Heart left ventricle (tissue), 13 donors: ENCODE measurements around the gene SPSB1.

Experiments used
- CTCF ChIP-seq, 12 donors: fragments of 200-600 bp; sonication (generic) in 4 of 12; IDR thresholded peaks; one replicate each; pipeline versions ENCODE4 v1.5.0 to v1.8.0; 2018 to 2022; ENCODE audit warnings: antibody characterized with exemption in 12 of 12, mild to moderate bottlenecking in 5 of 12
- POLR2A ChIP-seq, 2 donors: fragments of 450-650 bp; IDR thresholded peaks; one replicate each; pipeline ENCODE4 v1.6.1; 2017; ENCODE audit warnings: antibody characterized with exemption in 2 of 2, mild to moderate bottlenecking in 2 of 2, moderate library complexity in 2 of 2
- donor health status: ischemic (EF 13 %, LVEDD 7.1; RV severe dilation, severe dysfunction).
- donor health status: DM: no; HTN: yes; CAD: no.
- donor health status: DM: no; HTN: no; CAD: no.
- donor health status: ischemic (EF 25% LVEDD 6.9; RV normal size, moderate dysfunction).
- donor health status: ischemic (EF 25% LVEDD 5.7; RV mildly dilated, moderate dysfunction).
- donor health status: ischemic (EF 35%, LVEDD 5.7; RV mildly dilated, moderate dysfunction).
- donor health status: nonischemic (EF 11% LVEDD 7.7; RV severe dilation, severe dysfunction).
- donor health status: DM: yes; HTN: yes; CAD: no.
- donor health status: PGD.
- donor health status: ischemic (EF 29% LVEDD 5.4; RV normal size, mild dysfunction).
- donor health status: nonischemic (EF 23%, LVEDD 6.1; RV moderate dilation, normal function).

DNA sequence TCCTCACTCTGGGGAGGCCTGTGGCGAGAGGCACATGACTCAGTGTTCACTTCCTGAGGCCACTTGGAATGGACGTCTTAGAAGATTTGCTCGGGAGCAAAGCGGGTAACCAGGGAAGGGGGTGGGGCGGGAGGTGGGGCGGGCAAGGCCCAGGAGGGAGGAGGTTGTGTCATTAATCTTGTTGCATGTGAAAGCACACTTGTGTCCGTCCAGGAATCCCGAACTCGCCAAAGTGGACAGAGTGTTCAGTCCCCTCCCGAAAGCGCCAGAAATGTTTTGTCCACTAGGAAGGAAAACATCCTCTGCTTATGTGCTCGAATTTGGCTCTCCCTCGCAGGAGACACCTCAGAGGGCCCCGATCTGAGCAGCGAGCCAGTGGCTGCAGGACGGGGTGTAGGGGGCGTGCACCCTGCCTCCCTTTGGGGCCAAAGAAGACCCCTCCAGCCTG, 84.2 kb downstream of the SPSB1 start:
- no peak for TF ChIP-seq CTCF (IDR thresholded peaks at IDR 0.05)
- TF ChIP-seq POLR2A (IDR thresholded peaks at IDR 0.05) = no peak
